GM10266 (cell line): ENCODE results near the gene RANGAP1.

ENCODE experiments used
- DNase-seq: peaks from one replicate; pipeline ENCODE4 v3.0.0; 2012; ENCODE audit errors: extremely low spot score
- CTCF ChIP-seq: IDR thresholded peaks from 2 replicates; pipeline ENCODE4 v1.5.1; 2012; ENCODE audit warnings: mild to moderate bottlenecking, low read depth; ENCODE audit not compliant: control insufficient read depth, insufficient read depth; ENCODE audit errors: missing control alignments

RANGAP1 gene

GRCh38 chr22:41285441-41285819 lies 557 bp downstream of the RANGAP1 start:
- no peak for TF ChIP-seq CTCF
- DNase-seq: peak; percentile 77

GRCh38 chr22:41284465-41284864 lies 1.5 kb downstream of the RANGAP1 start:
- DNase-seq: no peak
- TF ChIP-seq CTCF: no peak

GRCh38 chr22:41280854-41281253 lies 5.1 kb downstream of the RANGAP1 start:
- no peak for DNase-seq
- TF ChIP-seq CTCF: no peak

GRCh38 chr22:41280065-41280464 lies 5.9 kb downstream of the RANGAP1 start:
- no peak for DNase-seq
- no peak for TF ChIP-seq CTCF

- no peak for TF ChIP-seq CTCF
- no peak for DNase-seq
These were observed 11.1 kb downstream of the RANGAP1 start for GRCh38 chr22:41274856-41275255.

- DNase-seq: no peak
- no peak for TF ChIP-seq CTCF
These were observed 12.9 kb downstream of the RANGAP1 start for GRCh38 chr22:41273128-41273527.

GRCh38 chr22:41271787-41272186 lies 14.2 kb downstream of the RANGAP1 start:
- TF ChIP-seq CTCF: no peak
- no peak for DNase-seq
